IMR-90 (cell line): ENCODE data around the gene AHCYL1.

Experiments
- CEBPB ChIP-seq: IDR thresholded peaks from 2 replicates; pipeline ENCODE4 v1.6.1; 2012; ENCODE audit warnings: low read depth, low read length, improper control_type of control experiment
- CTCF ChIP-seq: conservative IDR thresholded peaks from 2 replicates; pipeline ENCODE4 v1.5.1; 2012; ENCODE audit warnings: mild to moderate bottlenecking, low read depth, low read length, improper control_type of control experiment
- MAZ ChIP-seq: IDR thresholded peaks from 2 replicates; pipeline ENCODE4 v1.6.1; 2012; ENCODE audit warnings: low read depth, mild to moderate bottlenecking, low read length, improper control_type of control experiment, moderate library complexity, borderline replicate concordance
- NFE2L2 ChIP-seq: fragments of 150-350 bp; IDR thresholded peaks from 2 replicates; pipeline ENCODE4 v1.6.1; 2016; ENCODE audit warnings: low read depth, mild to moderate bottlenecking, low read length
- POLR2A ChIP-seq: IDR thresholded peaks from 2 replicates; pipeline ENCODE4 v1.6.1; 2012; ENCODE audit warnings: mild to moderate bottlenecking, low read depth, low read length

GRCh38 chr1:110038271-110038670, 53.7 kb downstream of the AHCYL1 start:
- TF ChIP-seq POLR2A, result no peak
- no peak for TF ChIP-seq CTCF
- no peak for TF ChIP-seq CEBPB
- no peak for TF ChIP-seq NFE2L2
- TF ChIP-seq MAZ, result no peak
